ENCODE data around the gene TMEM236. TPM values are rescaled to one million over a fixed set of nuclear protein-coding genes. Genes with fewer than 3 reads are reported as not detected.

Gene TMEM236
- total and polyA plus RNA-seq, 9 of the 15 experiments (the other 6 are each of a cell fraction or from before 2014, with no cell fraction given): 0.04 to 0.13 (median 0.04) TPM; not detected in 4

DNA sequence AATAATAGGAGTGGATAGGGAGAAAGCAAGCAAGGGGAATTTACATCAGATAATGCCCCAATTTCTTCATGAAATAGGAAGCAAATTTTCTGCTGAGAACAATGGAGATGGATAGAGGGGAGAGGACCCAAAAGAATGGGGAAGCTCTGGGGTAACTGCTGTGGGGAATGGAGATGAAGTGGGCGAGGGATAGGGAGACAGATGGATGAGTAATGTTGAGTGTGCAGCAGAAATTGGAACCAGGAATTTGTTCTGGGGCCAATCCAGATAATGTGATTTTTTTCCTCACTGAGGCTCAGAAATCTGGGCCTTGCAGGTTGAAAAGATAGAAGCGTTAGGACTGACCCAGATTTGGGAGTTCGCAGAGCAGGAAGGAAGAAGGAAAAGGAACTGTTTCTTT lies 32.7 kb downstream of the TMEM236 start:
- Histone ChIP-seq H3K9ac (ENCODE audit: insufficient read depth in 1 of 2, low read depth in 2 of 2, low read length in 2 of 2) (no peak overlapping the region), H3K79me2 (ENCODE audit: control insufficient read depth, insufficient read depth, low read length) (no peaks in the 10 kb centered on the region), H4K20me1 (replicated peaks; ENCODE audit: control insufficient read depth, insufficient read depth, low read length) (no peaks in the 10 kb centered on the region), H3K4me2 (ENCODE audit: insufficient read depth, low read length) (no peak overlapping the region), H2AFZ (ENCODE audit: low read depth, low read length) (no peak overlapping the region), H3K4me1 (replicated peaks in 1 of 2; ENCODE audit: control insufficient read depth in 2 of 2, insufficient read depth in 2 of 2, low read length in 2 of 2) (peaks cover 12 to 17% of the 10 kb centered on the region in 2 experiments; a peak in 4 of 5 replicates), H3K36me3 (ENCODE audit: control insufficient read depth, insufficient read depth, low read length) (no peaks in the 10 kb centered on the region), H3K27ac (ENCODE audit: extremely low read depth, low read depth, low read length) (no peak overlapping the region), H3K9me3 (replicated peaks; ENCODE audit: control insufficient read depth, insufficient read depth, low read depth, low read length) (no peaks in the 10 kb centered on the region), H3K27me3 (ENCODE audit: control insufficient read depth in 2 of 2, insufficient read depth in 2 of 2, low read length in 2 of 2) (peaks cover 0 to 3% of the 10 kb centered on the region in 2 experiments; a peak in 1 of 5 replicates), H3K4me3 (no peak overlapping the region), H3K9me1 (ENCODE audit: control insufficient read depth, insufficient read depth, low read length) (no peaks in the 10 kb centered on the region)
- no peak for TF ChIP-seq ZNF232 (CRISPR knock-in tag; IDR thresholded peaks at IDR 0.05)
- TF ChIP-seq ZEB2 (IDR thresholded peaks at IDR 0.05): no peak
- no peak for TF ChIP-seq MEF2A (IDR thresholded peaks at IDR 0.05; ENCODE audit: control insufficient read depth, low read depth, low read length)
- TF ChIP-seq ZC3H4 (CRISPR knock-in tag; IDR thresholded peaks at IDR 0.05; ENCODE audit: borderline replicate concordance): no peak
- no peak for TF ChIP-seq ARID1B (IDR thresholded peaks at IDR 0.05)
- no peak for TF ChIP-seq SUPT5H (IDR thresholded peaks at IDR 0.05)
- TF ChIP-seq ZNF133 (CRISPR knock-in tag; IDR thresholded peaks at IDR 0.05): no peak
- no peak for TF ChIP-seq XRCC4 (IDR thresholded peaks at IDR 0.05; ENCODE audit: extremely low read depth, insufficient read depth, insufficient read length)
- no peak for TF ChIP-seq ZNF444 (CRISPR knock-in tag; IDR thresholded peaks at IDR 0.05)
- TF ChIP-seq, protein P1, sequence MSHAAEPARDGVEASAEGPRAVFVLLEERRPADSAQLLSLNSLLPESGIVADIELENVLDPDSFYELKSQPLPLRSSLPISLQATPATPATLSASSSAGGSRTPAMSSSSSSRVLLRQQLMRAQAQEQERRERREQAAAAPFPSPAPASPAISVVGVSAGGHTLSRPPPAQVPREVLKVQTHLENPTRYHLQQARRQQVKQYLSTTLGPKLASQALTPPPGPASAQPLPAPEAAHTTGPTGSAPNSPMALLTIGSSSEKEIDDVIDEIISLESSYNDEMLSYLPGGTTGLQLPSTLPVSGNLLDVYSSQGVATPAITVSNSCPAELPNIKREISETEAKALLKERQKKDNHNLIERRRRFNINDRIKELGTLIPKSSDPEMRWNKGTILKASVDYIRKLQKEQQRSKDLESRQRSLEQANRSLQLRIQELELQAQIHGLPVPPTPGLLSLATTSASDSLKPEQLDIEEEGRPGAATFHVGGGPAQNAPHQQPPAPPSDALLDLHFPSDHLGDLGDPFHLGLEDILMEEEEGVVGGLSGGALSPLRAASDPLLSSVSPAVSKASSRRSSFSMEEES (CRISPR knock-in tag; IDR thresholded peaks at IDR 0.05): no peak
- TF ChIP-seq ETV5 (CRISPR knock-in tag; IDR thresholded peaks at IDR 0.05; ENCODE audit: low read depth): no peak
- TF ChIP-seq GTF2E2 (tag; IDR thresholded peaks at IDR 0.05): no peak
- no peak for TF ChIP-seq KLF13 (tag; IDR thresholded peaks at IDR 0.05; ENCODE audit: borderline replicate concordance, low read depth)
- no peak for TF ChIP-seq RBM15 (IDR thresholded peaks at IDR 0.05; ENCODE audit: insufficient read depth, low read length)
- TF ChIP-seq, protein P2, sequence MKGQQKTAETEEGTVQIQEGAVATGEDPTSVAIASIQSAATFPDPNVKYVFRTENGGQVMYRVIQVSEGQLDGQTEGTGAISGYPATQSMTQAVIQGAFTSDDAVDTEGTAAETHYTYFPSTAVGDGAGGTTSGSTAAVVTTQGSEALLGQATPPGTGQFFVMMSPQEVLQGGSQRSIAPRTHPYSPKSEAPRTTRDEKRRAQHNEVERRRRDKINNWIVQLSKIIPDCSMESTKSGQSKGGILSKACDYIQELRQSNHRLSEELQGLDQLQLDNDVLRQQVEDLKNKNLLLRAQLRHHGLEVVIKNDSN (CRISPR knock-in tag; IDR thresholded peaks at IDR 0.05): no peak
- no peak for TF ChIP-seq ZC3H8 (IDR thresholded peaks at IDR 0.05)
- no peak for TF ChIP-seq CREM (IDR thresholded peaks at IDR 0.05; ENCODE audit: low read depth)
- in situ Hi-C loops (cut with MboI) (no loop called here), intact Hi-C loops (cut with micrococcal nuclease) (no loop called here)
- POLR2A ChIA-PET: interaction anchor here (0.6 to 0.9 kb wide), 2 partner anchors 37 to 340 kb away, joined by 3 to 4 read pairs; no protein-coding TSS in a partner anchor
- CTCF ChIA-PET (ENCODE audit: low intra/inter-chr PET ratio): no interaction called here
- no TSS peak for BruUV-seq (replicated peaks)
- FAIRE-seq (no peak), DNase-seq (ENCODE audit: extremely low read depth in 1 of 4, low spot score in 3 of 4) (no peak), ATAC-seq (no peak)
- 45% methylated on average over 3 of the region's 3 CpGs for WGBS (ENCODE audit: insufficient coverage, low coverage, missing lambda C conversion rate)
